ENCODE results near the gene OIP5. TPM values are rescaled to one million over a fixed set of nuclear protein-coding genes. Genes with fewer than 3 reads are reported as not detected.

Gene OIP5
- total RNA-seq (2014; rRNA removed; shearing (Covaris generic)): 9.2 and 12.8 TPM in 2 replicates
- polyA plus RNA-seq (2015; cell fraction: cytosol; rRNA removed): 9.8 and 10.5 TPM in 2 replicates
- polyA plus RNA-seq (2015; cell fraction: nucleus; rRNA removed): 2.4 and 6.6 TPM in 2 replicates

DNA sequence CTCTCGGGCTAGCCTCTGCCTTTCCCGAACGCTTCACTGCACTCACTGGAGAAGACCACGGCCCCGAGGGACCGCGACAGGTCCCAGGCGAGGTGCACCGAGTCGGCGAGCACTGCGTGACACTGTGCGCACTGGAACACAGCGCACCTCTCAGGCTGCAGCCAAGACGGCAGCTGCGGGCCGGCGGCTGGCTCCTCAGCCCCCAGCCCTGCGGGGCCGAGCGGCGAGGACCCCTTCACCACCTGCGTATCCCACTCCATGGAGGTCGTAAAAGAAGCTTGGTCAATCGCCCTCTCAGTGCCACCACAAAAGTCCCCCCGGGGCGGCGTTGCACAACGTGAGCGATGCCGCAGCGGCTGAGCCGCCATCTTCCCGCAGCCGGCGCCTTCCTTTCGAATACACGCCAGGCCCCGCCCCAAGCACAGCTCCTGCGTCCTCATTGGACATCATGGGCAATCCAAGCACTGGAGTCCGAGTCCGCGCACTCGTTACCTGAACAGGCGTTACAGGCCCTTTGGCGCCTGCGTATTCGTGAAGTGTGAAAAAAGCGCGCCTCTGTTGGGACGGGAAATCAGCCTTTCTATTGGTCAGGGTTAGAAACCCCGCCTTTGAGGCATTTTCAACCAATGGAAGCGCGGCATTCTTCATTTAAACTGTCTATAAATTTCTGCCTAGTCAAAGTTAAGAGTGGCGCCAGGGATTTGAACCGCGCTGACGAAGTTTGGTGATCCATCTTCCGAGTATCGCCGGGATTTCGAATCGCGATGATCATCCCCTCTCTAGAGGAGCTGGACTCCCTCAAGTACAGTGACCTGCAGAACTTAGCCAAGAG is at the start of gene OIP5, which contains the start of gene NUSAP1:
TSS of gene OIP5 (minus strand) at position 398 of the 832 bp plus-strand sequence. CDS start at position 368, 30 bp downstream.
TSS of gene NUSAP1 (plus strand) at position 688 of the 832 bp plus-strand sequence. CDS start at position 765, 77 bp downstream.
- DNase-seq (ENCODE audit: low read depth, low spot score): peak; percentile 100
- in situ Hi-C loops (cut with HindIII; ENCODE audit: low pct_unique_long_range_greater_than_20kb, low sequenced_read_pairs): no loop called here

GRCh38 chr15:41377978-41378377 is 45.6 kb upstream of the OIP5 start:
- in situ Hi-C loops (cut with HindIII; ENCODE audit: low pct_unique_long_range_greater_than_20kb, low sequenced_read_pairs): no loop called here
- DNase-seq (ENCODE audit: low read depth, low spot score): no peak

DNA sequence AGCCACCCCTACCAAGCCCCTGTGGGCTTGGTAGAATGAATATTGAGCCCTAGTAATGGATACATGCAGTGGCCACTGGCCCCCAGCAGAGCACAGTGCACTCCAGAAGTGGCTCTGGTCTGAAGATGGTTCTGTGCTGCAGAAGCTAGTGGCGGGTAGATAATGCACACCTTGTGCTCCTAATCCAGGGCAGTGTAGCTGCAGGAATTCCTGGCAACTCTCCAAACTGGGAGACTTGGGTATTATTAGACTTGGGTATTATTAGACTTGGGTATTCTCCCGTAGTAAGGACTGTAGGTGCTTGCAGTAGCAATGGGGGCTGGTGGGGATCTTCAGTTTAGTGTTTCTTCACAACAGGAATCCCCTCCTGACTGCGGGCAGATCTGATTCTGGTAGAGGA is 35.0 kb upstream of the OIP5 start:
- in situ Hi-C loops (cut with HindIII; ENCODE audit: low pct_unique_long_range_greater_than_20kb, low sequenced_read_pairs): no loop called here

DNA sequence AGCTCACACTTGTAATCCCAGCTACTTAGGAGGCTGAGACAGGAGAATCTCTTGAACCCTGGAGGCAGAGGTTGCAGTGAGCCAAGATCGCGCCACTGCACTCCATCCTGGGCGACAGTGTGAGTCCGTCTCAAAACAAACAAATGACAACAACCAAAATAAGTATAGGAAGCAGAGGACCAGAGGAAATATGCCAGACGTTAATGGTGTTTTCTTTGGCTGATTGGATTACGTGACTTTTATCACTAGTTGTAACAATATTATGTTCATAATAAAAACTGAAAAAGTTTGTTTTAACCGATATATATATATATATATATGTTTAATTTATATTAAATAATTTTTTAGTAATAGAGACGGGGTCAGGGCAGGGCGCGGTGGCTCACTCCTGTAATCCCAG is 22.0 kb upstream of the OIP5 start:
- no peak for DNase-seq (ENCODE audit: low read depth, low spot score)
- in situ Hi-C loops (cut with HindIII; ENCODE audit: low pct_unique_long_range_greater_than_20kb, low sequenced_read_pairs): no loop called here

More for the DNA sequence above, 35.0 kb upstream of the OIP5 start:
- DNase-seq (ENCODE audit: low read depth, low spot score): no peak

DNA sequence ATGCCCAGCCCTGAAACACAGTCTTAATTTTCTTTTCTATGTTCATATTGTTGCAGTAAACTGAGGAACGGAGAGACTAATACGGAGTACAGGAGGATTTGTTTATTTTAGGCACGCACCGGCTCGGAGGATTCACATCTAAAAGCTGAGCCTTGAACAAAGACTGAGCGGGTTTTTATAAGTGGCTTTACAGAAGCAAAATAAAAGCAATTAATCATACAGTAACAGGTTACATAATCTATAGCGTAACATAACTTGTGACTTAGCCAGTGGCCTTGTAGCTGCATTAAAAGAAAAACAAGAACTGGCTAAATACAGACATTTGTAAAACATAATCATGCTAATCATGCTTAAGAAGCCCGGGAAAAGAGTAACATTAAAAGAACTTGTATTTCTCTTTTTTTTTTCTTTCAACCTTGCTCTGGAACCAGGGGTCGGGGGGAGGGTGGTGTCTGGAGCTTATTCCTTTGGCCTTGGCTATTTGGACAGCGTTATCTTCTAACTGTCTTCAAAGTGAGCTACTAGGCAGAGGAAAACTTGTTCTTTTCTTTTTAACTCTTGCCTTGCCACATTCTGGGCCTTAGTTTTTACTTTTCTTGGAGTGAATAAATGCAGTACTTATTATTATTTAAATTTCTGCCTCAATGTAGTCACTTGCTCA is 17.8 kb upstream of the OIP5 start:
- in situ Hi-C loops (cut with HindIII; ENCODE audit: low pct_unique_long_range_greater_than_20kb, low sequenced_read_pairs): no loop called here
- no peak for DNase-seq (ENCODE audit: low read depth, low spot score)

DNA sequence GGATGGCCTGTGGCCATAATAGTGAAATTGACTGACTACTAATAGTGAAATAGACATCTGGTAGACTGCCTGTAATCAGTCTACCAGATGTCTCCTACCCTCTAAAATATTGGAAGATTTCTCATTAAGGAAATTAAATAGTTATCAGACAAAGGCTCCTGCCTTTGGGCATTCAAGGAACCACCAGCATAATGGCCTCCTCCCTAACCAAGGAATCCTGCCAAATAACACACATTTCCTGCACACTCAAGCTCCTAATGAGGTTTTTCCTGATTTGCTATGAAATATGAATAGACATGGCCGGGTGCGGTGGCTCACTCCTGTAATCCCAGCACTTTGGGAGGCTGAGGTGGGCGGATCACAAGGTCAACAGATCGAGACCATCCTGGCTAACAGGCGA is 14.8 kb upstream of the OIP5 start:
- no peak for DNase-seq (ENCODE audit: low read depth, low spot score)
- in situ Hi-C loops (cut with HindIII; ENCODE audit: low pct_unique_long_range_greater_than_20kb, low sequenced_read_pairs): no loop called here

GRCh38 chr15:41341519-41341918 is 9.1 kb upstream of the OIP5 start:
- in situ Hi-C loops (cut with HindIII; ENCODE audit: low pct_unique_long_range_greater_than_20kb, low sequenced_read_pairs): no loop called here
- no peak for DNase-seq (ENCODE audit: low read depth, low spot score)

GRCh38 chr15:41340189-41340695 is 7.9 kb upstream of the OIP5 start:
- in situ Hi-C loops (cut with HindIII; ENCODE audit: low pct_unique_long_range_greater_than_20kb, low sequenced_read_pairs): no loop called here
- no peak for DNase-seq (ENCODE audit: low read depth, low spot score)

DNA sequence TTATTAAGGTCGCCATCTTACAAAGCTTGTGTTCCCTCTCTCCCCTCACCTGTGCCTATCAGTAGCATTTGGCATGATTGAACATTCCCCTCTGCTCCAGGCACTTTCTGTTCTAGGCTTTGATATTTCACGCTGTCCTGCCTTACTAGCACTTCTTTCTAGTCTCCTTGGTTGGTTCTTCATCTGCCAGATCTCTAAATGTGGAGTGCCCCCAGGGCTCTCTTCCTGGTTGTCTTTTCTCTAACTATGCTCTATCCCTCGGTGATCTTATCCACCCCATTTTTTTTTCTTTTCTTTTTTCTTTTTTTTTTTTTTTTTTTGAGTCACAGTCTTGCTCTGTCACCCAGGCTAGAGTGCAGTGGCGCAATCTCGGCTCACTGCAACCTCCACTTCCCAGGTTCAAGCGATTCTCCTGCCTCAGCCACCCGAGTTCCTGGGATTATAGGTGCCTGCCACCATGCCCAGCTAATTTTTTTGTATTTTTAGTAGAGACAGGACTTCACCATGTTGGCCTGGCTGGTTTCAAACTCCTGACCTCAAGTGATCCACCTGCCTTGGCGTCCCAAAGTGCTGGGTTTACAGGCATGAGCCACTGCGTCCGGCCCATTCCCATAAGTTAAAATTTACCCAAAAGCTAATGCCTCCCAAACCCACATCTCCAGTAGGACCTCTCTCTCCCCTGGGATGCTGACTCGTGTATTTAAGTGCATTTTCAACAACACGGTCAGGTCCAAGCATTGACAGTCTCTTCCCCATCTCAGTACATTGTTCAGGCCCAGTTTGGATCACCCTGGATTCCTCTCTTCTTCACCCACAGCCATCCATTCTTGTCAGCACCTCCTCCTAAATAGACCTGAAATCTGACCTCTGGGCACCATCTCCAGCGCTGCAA is 5.5 kb upstream of the OIP5 start:
- in situ Hi-C loops (cut with HindIII; ENCODE audit: low pct_unique_long_range_greater_than_20kb, low sequenced_read_pairs): no loop called here

DNA sequence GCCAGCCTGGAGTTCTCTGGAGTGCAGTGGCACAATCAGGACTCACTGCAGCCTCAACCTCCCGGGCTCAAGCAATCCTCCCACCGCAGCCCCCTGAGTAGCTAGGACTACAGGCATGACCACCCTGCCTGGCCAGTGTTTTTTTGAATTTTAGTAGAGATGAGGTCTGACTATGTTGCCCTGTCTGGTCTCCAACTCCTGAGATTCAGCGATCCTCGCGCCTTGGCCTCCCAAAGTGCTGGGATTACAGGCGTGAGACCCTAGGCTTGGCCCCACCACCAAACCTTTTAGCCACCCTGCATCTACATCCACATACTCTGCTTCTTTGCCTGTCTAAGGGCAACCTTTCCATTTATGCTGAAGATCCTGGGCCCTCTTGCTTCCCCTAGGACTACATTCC is 4.7 kb upstream of the OIP5 start:
- DNase-seq (ENCODE audit: low read depth, low spot score): no peak
- in situ Hi-C loops (cut with HindIII; ENCODE audit: low pct_unique_long_range_greater_than_20kb, low sequenced_read_pairs): no loop called here

More for the DNA sequence above, 5.5 kb upstream of the OIP5 start:
- no peak for DNase-seq (ENCODE audit: low read depth, low spot score)

GRCh38 chr15:41336549-41336948 is 4.2 kb upstream of the OIP5 start:
- no peak for DNase-seq (ENCODE audit: low read depth, low spot score)
- in situ Hi-C loops (cut with HindIII; ENCODE audit: low pct_unique_long_range_greater_than_20kb, low sequenced_read_pairs): no loop called here

- in situ Hi-C loops (cut with HindIII; ENCODE audit: low pct_unique_long_range_greater_than_20kb, low sequenced_read_pairs): no loop called here
- no peak for DNase-seq (ENCODE audit: low read depth, low spot score)
Observed at GRCh38 chr15:41334293-41335120, 2.1 kb upstream of the OIP5 start.

- no peak for DNase-seq (ENCODE audit: low read depth, low spot score)
- in situ Hi-C loops (cut with HindIII; ENCODE audit: low pct_unique_long_range_greater_than_20kb, low sequenced_read_pairs): no loop called here
Observed at GRCh38 chr15:41333026-41333562, 703 bp upstream of the OIP5 start.

DNA sequence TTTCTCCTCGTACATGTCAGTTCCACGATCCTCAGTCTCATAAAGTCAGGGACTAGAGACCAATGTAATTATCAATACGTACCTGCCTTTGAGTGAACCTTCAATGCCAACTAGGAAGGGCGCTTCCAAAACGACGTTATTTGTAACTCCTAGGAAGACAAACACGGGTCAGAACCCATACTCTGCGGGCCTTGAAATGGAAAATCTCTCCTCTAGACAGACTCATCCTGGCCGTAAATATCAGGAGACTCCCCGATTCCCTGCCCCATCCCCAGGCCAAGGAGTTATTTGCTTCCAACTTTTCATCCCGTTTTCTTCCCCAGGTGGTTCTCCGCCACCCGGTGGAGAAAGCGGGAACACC is 578 bp downstream of the OIP5 start:
- in situ Hi-C loops (cut with HindIII; ENCODE audit: low pct_unique_long_range_greater_than_20kb, low sequenced_read_pairs): no loop called here
- peak; percentile 63 for DNase-seq (ENCODE audit: low read depth, low spot score)

DNA sequence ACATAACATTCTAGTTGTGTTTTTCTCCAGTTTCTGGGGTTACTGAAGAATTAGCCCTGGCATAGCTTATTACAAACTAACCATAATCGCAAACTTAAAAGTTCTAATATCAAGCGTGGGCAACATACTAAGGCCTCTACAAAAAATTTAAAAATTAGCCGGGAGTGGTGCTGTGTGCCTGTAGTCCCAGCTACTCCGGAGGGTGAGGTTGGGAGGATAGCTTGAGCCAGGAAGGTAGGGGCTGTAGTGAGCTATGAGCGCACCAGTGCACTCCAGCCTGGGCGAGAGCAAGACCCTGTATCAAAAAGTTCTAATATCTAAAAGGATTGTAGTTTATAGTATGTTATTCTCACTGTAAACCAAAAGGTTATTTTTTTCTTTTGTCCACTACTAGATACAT is 1.1 kb downstream of the OIP5 start:
- DNase-seq (ENCODE audit: low read depth, low spot score): no peak
- in situ Hi-C loops (cut with HindIII; ENCODE audit: low pct_unique_long_range_greater_than_20kb, low sequenced_read_pairs): no loop called here

DNA sequence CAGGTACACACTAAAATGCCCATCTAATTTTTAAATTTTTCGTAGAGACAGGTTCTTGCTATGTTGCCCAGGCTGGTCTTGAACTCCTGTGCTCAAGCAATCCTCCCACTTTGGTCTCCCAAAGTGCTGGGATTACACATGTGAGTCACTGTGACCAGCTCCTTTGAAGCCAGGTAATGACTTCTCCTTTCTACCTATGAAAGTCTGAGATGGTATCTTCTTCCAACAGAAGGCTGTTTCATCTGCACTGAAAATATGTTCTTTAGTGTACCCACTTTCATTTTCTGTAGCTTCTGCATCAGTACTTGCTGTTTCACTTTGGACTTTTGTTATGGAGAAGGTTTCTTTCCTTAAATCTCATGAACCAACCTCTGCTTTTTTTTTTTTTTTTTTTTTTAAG is 8.8 kb downstream of the OIP5 start:
- DNase-seq (ENCODE audit: low read depth, low spot score): no peak
- in situ Hi-C loops (cut with HindIII; ENCODE audit: low pct_unique_long_range_greater_than_20kb, low sequenced_read_pairs): no loop called here

Data from SK-MEL-5 (cell line).